Osteocyte (in vitro differentiated cells): ENCODE results near the gene ELOB. TPM values are rescaled to one million over a fixed set of nuclear protein-coding genes. Genes with fewer than 3 reads are reported as not detected.

ENCODE experiments used
- DNase-seq: peaks from one replicate; pipeline ENCODE4 v3.0.0; 2021; ENCODE audit warnings: mixed read lengths; ENCODE audit not compliant: unreplicated experiment; ENCODE audit errors: extremely low spot score
- H3K27ac Mint-ChIP-seq: one replicate; pipeline ENCODE4 v1.8.0; 2021; ENCODE audit warnings: mild to moderate bottlenecking, mixed read lengths; ENCODE audit not compliant: unreplicated experiment
- H3K27me3 Mint-ChIP-seq: one replicate; pipeline ENCODE4 v1.8.0; 2021; ENCODE audit warnings: mixed read lengths; ENCODE audit not compliant: unreplicated experiment
- H3K36me3 Mint-ChIP-seq: one replicate; pipeline ENCODE4 v1.8.0; 2021; ENCODE audit warnings: mixed read lengths; ENCODE audit not compliant: unreplicated experiment
- H3K4me1 Mint-ChIP-seq: one replicate; pipeline ENCODE4 v1.8.0; 2021; ENCODE audit warnings: mixed read lengths; ENCODE audit not compliant: unreplicated experiment
- H3K4me3 Mint-ChIP-seq: one replicate; pipeline ENCODE4 v1.8.0; 2021; ENCODE audit warnings: mild to moderate bottlenecking, moderate library complexity, mixed read lengths; ENCODE audit not compliant: unreplicated experiment
- H3K9me3 Mint-ChIP-seq: one replicate; pipeline ENCODE4 v1.8.0; 2021; ENCODE audit warnings: mixed read lengths; ENCODE audit not compliant: unreplicated experiment
- CTCF ChIP-seq: fragments of 200-600 bp; sonication (generic); IDR thresholded peaks from 2 replicates; pipeline ENCODE4 v1.5.0; 2021; ENCODE audit warnings: antibody characterized with exemption, mild to moderate bottlenecking, moderate library complexity
- total RNA-seq: library from RNA; stranded (reverse); gene quantifications from 2 replicates; pipeline ENCODE4 v1.2.1, GENCODE V29; 2021

Gene ELOB
- total RNA-seq, 1 donor from 2014 or later = 287 TPM

GRCh38 chr16:2749476-2749875 lies 27.6 kb downstream of the ELOB start:
- H3K4me3 Mint-ChIP-seq = no peak overlapping the region
- no peak for TF ChIP-seq CTCF
- DNase-seq = no peak
- no peak overlapping the region for H3K27ac Mint-ChIP-seq
- H3K27me3 Mint-ChIP-seq = no peaks in the 10 kb centered on the region
- no peaks in the 10 kb centered on the region for H3K9me3 Mint-ChIP-seq
- H3K36me3 Mint-ChIP-seq = peaks cover 6% of the 10 kb centered on the region
- H3K4me1 Mint-ChIP-seq = peaks cover 22% of the 10 kb centered on the region

GRCh38 chr16:2748757-2749455 lies 28.2 kb downstream of the ELOB start:
- DNase-seq = no peak
- no peak overlapping the region for H3K4me3 Mint-ChIP-seq
- no peak for TF ChIP-seq CTCF
- no peaks in the 10 kb centered on the region for H3K9me3 Mint-ChIP-seq
- no peaks in the 10 kb centered on the region for H3K27me3 Mint-ChIP-seq
- peaks cover 16% of the 10 kb centered on the region for H3K4me1 Mint-ChIP-seq
- peaks cover 2% of the 10 kb centered on the region for H3K36me3 Mint-ChIP-seq
- H3K27ac Mint-ChIP-seq = no peak overlapping the region

- Mint-ChIP-seq H3K36me3 (no peaks in the 10 kb centered on the region), H3K27ac (no peak overlapping the region), H3K4me3 (no peak overlapping the region), H3K4me1 (peaks cover 6% of the 10 kb centered on the region), H3K27me3 (no peaks in the 10 kb centered on the region), H3K9me3 (no peaks in the 10 kb centered on the region)
- DNase-seq = no peak
- no peak for TF ChIP-seq CTCF
These were observed 31.1 kb downstream of the ELOB start for GRCh38 chr16:2745961-2746360.

- H3K4me3 Mint-ChIP-seq = no peak overlapping the region
- no peak for TF ChIP-seq CTCF
- H3K4me1 Mint-ChIP-seq = no peaks in the 10 kb centered on the region
- H3K9me3 Mint-ChIP-seq = no peaks in the 10 kb centered on the region
- H3K27me3 Mint-ChIP-seq = no peaks in the 10 kb centered on the region
- no peak overlapping the region for H3K27ac Mint-ChIP-seq
- no peaks in the 10 kb centered on the region for H3K36me3 Mint-ChIP-seq
- no peak for DNase-seq
These were observed 31.8 kb downstream of the ELOB start for GRCh38 chr16:2745116-2745890.

GRCh38 chr16:2744711-2745110 lies 32.4 kb downstream of the ELOB start:
- no peaks in the 10 kb centered on the region for H3K36me3 Mint-ChIP-seq

More at GRCh38 chr16:2744711-2745110, 32.4 kb downstream of the ELOB start:
- H3K4me3 Mint-ChIP-seq = no peak overlapping the region
- no peak for DNase-seq
- TF ChIP-seq CTCF = no peak
- no peak overlapping the region for H3K27ac Mint-ChIP-seq
- H3K27me3 Mint-ChIP-seq = no peaks in the 10 kb centered on the region
- H3K4me1 Mint-ChIP-seq = no peaks in the 10 kb centered on the region
- no peaks in the 10 kb centered on the region for H3K9me3 Mint-ChIP-seq
